ENCODE results near the gene CNTRL. TPM values are rescaled to one million over a fixed set of nuclear protein-coding genes. Genes with fewer than 3 reads are reported as not detected.

The CNTRL gene
- total RNA-seq, 2 experiments from 2014 or later, result 62.8 to 69.8 TPM

DNA sequence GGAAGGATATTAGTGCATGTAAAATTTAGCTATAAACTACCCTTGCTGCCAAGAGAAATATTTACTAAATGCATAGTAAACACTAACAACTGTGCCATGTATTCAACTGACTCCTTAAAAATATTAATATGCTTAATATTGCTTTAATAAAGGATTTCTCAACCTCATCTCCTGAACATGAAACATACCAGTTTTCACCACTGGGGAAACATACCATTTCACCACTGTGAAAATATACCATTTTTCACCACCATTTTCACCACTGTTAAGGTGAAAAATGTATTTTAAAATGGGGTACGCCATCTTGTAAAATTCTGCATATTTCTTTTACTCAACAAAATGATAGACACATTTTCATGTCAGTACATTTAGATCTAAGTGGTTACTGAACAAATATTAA lies 122.4 kb downstream of the CNTRL start:
- intact Hi-C loops (cut with micrococcal nuclease), result no loop called here
- Mint-ChIP-seq H3K27ac (peak overlapping the region; percentile 13), H3K27me3 (no peaks in the 10 kb centered on the region), H3K9me3 (no peaks in the 10 kb centered on the region), H3K4me1 (ENCODE audit: low read depth) (peaks cover 67% of the 10 kb centered on the region), H3K36me3 (ENCODE audit: low read depth) (peaks cover 9% of the 10 kb centered on the region), H3K4me3 (no peak overlapping the region)
- ChIA-PET POLR2A (interaction anchor here (0.9 kb wide), 1 partner anchor 11 kb away, joined by 4 read pairs; no protein-coding TSS in a partner anchor), CTCF (no interaction called here)
- TF ChIP-seq, protein P1, sequence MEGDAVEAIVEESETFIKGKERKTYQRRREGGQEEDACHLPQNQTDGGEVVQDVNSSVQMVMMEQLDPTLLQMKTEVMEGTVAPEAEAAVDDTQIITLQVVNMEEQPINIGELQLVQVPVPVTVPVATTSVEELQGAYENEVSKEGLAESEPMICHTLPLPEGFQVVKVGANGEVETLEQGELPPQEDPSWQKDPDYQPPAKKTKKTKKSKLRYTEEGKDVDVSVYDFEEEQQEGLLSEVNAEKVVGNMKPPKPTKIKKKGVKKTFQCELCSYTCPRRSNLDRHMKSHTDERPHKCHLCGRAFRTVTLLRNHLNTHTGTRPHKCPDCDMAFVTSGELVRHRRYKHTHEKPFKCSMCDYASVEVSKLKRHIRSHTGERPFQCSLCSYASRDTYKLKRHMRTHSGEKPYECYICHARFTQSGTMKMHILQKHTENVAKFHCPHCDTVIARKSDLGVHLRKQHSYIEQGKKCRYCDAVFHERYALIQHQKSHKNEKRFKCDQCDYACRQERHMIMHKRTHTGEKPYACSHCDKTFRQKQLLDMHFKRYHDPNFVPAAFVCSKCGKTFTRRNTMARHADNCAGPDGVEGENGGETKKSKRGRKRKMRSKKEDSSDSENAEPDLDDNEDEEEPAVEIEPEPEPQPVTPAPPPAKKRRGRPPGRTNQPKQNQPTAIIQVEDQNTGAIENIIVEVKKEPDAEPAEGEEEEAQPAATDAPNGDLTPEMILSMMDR (IDR thresholded peaks at IDR 0.05), result peak; percentile 38
- no peak for ATAC-seq
- DNase-seq, result no peak

DNA sequence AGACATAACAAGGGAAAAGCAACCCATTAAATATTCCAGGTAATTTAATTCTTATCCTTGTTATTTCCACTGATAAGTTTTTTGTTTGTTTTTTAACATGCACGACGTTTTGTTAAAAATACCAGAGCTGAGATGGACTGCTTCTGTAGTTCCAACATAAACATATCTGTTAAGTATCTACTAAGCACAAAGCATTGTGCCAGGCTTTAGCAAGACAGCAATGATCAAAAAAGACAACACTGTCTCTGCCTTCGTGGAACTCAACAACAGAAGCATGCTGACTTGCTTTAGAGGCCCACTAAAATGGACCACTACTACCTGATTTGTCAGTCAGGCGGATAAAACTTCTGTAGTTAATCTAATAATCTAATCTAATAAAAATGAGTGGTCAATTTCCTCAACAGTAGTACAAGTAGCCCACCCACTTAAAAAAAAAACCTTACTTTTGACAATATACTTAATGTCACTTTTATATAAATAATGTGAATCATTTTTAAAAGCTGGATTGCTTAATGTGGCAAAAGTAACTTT lies 123.8 kb downstream of the CNTRL start:
- Mint-ChIP-seq H3K36me3 (ENCODE audit: low read depth) (peaks cover 9% of the 10 kb centered on the region), H3K4me3 (peak overlapping the region; percentile 94), H3K4me1 (ENCODE audit: low read depth) (peaks cover 59% of the 10 kb centered on the region), H3K9me3 (no peaks in the 10 kb centered on the region), H3K27me3 (no peaks in the 10 kb centered on the region), H3K27ac (no peak overlapping the region)
- intact Hi-C loops (cut with micrococcal nuclease), result no loop called here
- ChIA-PET POLR2A (interaction anchor here (0.6 to 1.2 kb wide), 3 partner anchors 13 to 110 kb away, joined by 3 to 5 read pairs (median 3); no protein-coding TSS in a partner anchor), CTCF (interaction anchor here (1.4 to 3.1 kb wide), 4 partner anchors 9 to 202 kb away, joined by 4 to 16 read pairs (median 6); no protein-coding TSS in a partner anchor)
- ATAC-seq (no peak), DNase-seq (no peak)
- TF ChIP-seq, protein P1 (IDR thresholded peaks at IDR 0.05), result no peak

DNA sequence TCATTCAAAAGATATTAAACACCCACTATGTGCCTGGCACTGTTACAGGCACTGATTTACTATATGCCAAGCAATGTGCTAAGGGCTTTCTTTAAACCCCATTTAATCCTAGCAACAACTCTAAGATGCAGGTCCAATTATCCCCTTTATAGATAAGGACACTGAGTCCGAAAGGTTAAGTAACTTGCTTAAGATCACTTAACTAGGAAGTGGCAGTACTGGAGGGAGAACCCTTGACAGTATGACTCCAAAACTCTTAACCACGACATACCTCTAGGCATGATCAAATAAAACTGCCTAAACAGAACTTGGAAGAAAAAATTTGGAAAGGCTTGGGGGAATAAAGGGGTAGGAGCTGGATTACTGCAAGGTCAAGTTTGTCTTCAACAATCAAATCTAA lies 125.2 kb downstream of the CNTRL start:
- intact Hi-C loops (cut with micrococcal nuclease), result no loop called here
- ATAC-seq (no peak), DNase-seq (no peak)
- ChIA-PET POLR2A (interaction anchor here (0.7 to 1.2 kb wide), 4 partner anchors 14 to 82 kb away, joined by 3 to 4 read pairs (median 3); no protein-coding TSS in a partner anchor), CTCF (interaction anchor here (1.1 to 3.1 kb wide), 6 partner anchors 10 to 201 kb away, joined by 3 to 16 read pairs (median 4); no protein-coding TSS in a partner anchor)
- Mint-ChIP-seq H3K4me1 (ENCODE audit: low read depth) (peaks cover 55% of the 10 kb centered on the region), H3K36me3 (ENCODE audit: low read depth) (peaks cover 9% of the 10 kb centered on the region), H3K27me3 (no peaks in the 10 kb centered on the region), H3K27ac (peak overlapping the region; percentile 84), H3K4me3 (peak overlapping the region; percentile 94), H3K9me3 (no peaks in the 10 kb centered on the region)
- TF ChIP-seq, protein P1 (IDR thresholded peaks at IDR 0.05), result no peak

DNA sequence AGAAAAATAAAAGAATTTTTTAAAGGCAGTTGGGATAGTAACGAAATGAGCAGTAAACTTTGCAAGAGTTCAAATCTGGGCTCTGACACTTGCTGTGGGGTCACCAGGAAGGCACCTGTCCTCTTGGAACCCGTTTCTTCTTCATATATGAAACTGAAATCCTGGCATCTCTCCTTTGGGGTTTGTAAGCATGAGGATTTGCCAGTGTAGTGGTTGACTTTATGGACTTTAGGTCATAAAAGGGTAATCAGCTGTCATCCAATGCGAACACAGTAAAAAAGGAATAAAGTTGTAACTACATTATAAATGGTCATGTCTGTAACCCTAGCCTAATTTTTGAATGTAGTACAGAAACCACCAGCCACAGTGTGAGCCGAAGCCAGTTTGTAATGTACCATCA lies 125.6 kb downstream of the CNTRL start:
- no peaks in the 10 kb centered on the region for H3K9me3 Mint-ChIP-seq
- no peak for ATAC-seq
- no peak for DNase-seq
- ChIA-PET POLR2A (interaction anchor here (0.7 to 1.8 kb wide), 5 partner anchors 16 to 82 kb away, joined by 3 to 5 read pairs (median 3); no protein-coding TSS in a partner anchor), CTCF (interaction anchor here (1.3 to 3.1 kb wide), 5 partner anchors 11 to 200 kb away, joined by 4 to 16 read pairs (median 4); no protein-coding TSS in a partner anchor)
- H3K4me1 Mint-ChIP-seq (ENCODE audit: low read depth), result peaks cover 50% of the 10 kb centered on the region
- H3K27me3 Mint-ChIP-seq, result no peaks in the 10 kb centered on the region
- H3K36me3 Mint-ChIP-seq (ENCODE audit: low read depth), result peaks cover 9% of the 10 kb centered on the region
- TF ChIP-seq, protein P1 (IDR thresholded peaks at IDR 0.05), result no peak
- peak overlapping the region; percentile 84 for H3K27ac Mint-ChIP-seq
- intact Hi-C loops (cut with micrococcal nuclease), result no loop called here
- peak overlapping the region; percentile 94 for H3K4me3 Mint-ChIP-seq

All from activated CD8-positive, alpha-beta T cell treated with anti-CD3 and anti-CD28 coated beads for 36 hours (primary cell).